Tibial nerve (tissue), 4 donors: ENCODE results near the gene CEP95.

ENCODE experiments used
- EP300 ChIP-seq, 2 donors: sonication (generic); formaldehyde crosslinking; IDR thresholded peaks; one replicate each; pipeline ENCODE4 v1.6.1; 2017; ENCODE audit warnings: antibody characterized with exemption in 2 of 2, mild to moderate bottlenecking in 1 of 2
- POLR2A ChIP-seq, 2 donors: fragments of 450-650 bp; IDR thresholded peaks; one replicate each; pipeline ENCODE4 v1.6.1; 2017; ENCODE audit warnings: antibody characterized with exemption in 2 of 2, mild to moderate bottlenecking in 2 of 2, moderate library complexity in 2 of 2
- TF ChIP-seq, protein P1 (sequence below), 5 experiments: fragments of 200-600 bp in 3 of 5; fragments of 450-650 bp in 2 of 5; sonication (generic) in 3 of 5; IDR thresholded peaks; one replicate each; pipeline ENCODE4 v1.5.1; 2016 to 2019; ENCODE audit warnings: antibody characterized with exemption in 5 of 5, mild to moderate bottlenecking in 3 of 5, moderate library complexity in 2 of 5

- TF ChIP-seq, protein P1, sequence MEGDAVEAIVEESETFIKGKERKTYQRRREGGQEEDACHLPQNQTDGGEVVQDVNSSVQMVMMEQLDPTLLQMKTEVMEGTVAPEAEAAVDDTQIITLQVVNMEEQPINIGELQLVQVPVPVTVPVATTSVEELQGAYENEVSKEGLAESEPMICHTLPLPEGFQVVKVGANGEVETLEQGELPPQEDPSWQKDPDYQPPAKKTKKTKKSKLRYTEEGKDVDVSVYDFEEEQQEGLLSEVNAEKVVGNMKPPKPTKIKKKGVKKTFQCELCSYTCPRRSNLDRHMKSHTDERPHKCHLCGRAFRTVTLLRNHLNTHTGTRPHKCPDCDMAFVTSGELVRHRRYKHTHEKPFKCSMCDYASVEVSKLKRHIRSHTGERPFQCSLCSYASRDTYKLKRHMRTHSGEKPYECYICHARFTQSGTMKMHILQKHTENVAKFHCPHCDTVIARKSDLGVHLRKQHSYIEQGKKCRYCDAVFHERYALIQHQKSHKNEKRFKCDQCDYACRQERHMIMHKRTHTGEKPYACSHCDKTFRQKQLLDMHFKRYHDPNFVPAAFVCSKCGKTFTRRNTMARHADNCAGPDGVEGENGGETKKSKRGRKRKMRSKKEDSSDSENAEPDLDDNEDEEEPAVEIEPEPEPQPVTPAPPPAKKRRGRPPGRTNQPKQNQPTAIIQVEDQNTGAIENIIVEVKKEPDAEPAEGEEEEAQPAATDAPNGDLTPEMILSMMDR (IDR thresholded peaks at IDR 0.05): no peak
- TF ChIP-seq POLR2A (IDR thresholded peaks at IDR 0.05) (no peak), EP300 (IDR thresholded peaks at IDR 0.05) (no peak)
These were observed 57.3 kb downstream of the CEP95 start for GRCh38 chr17:64564098-64564497.
